Caco-2 (cell line): ENCODE results near the gene CNPY2. TPM values are rescaled to one million over a fixed set of nuclear protein-coding genes. Genes with fewer than 3 reads are reported as not detected.

ENCODE experiments used
- BruUV-seq: library from RNA; stranded (reverse); fragments of 400-500 nt; replicated peaks from 2 replicates; lab custom pipeline; 2021; lab: Mats Ljungman, UMichigan
- CTCF ChIA-PET: fragments of 300-600 bp; sonication (Branson Sonifier 250); formaldehyde crosslinking; loops from one replicate; lab custom pipeline; 2022; ENCODE audit warnings: antibody characterized with exemption; lab: Charles Lee
- POLR2A ChIA-PET: fragments of 300-600 bp; sonication (Branson Sonifier 250); formaldehyde crosslinking; loops from one replicate; lab custom pipeline; 2022; ENCODE audit warnings: antibody characterized with exemption; lab: Charles Lee
- DNase-seq, 2 experiments: peaks; one replicate each; pipeline versions ENCODE4 v3.0.0 to v3.0.0-alpha.2; 2020 to 2022
- H3K27me3 ChIP-seq: replicated peaks from 2 replicates; pipeline ENCODE4 v1.6.0; 2011; ENCODE audit warnings: low read length; ENCODE audit not compliant: control insufficient read depth, insufficient read depth
- H3K36me3 ChIP-seq: 2 replicates; pipeline ENCODE4 v1.5.1; 2011; ENCODE audit warnings: low read length; ENCODE audit not compliant: control insufficient read depth, insufficient read depth
- H3K4me1 ChIP-seq: fragments of 250-450 bp; sonication (Bioruptor Pico); 2 replicates; pipeline ENCODE4 v1.5.1; 2020; ENCODE audit warnings: mild to moderate bottlenecking
- H3K4me3 ChIP-seq: 2 replicates; pipeline ENCODE4 v1.5.1; 2011; ENCODE audit warnings: low read depth, mild to moderate bottlenecking, control low read depth, low read length
- H3K9me3 ChIP-seq: fragments of 250-450 bp; sonication (Bioruptor Pico); 2 replicates; pipeline ENCODE4 v1.5.1; 2020; ENCODE audit warnings: mild to moderate bottlenecking, moderate library complexity
- H3K27ac Mint-ChIP-seq: one replicate; pipeline ENCODE4 v1.8.0; 2022; ENCODE audit warnings: mixed read lengths; ENCODE audit not compliant: unreplicated experiment
- H3K27me3 Mint-ChIP-seq: one replicate; pipeline ENCODE4 v1.8.0; 2022; ENCODE audit warnings: mixed read lengths; ENCODE audit not compliant: insufficient read depth, unreplicated experiment
- H3K36me3 Mint-ChIP-seq: one replicate; pipeline ENCODE4 v1.8.0; 2022; ENCODE audit warnings: mild to moderate bottlenecking, mixed read lengths; ENCODE audit not compliant: insufficient read depth, unreplicated experiment
- H3K4me1 Mint-ChIP-seq: one replicate; pipeline ENCODE4 v1.8.0; 2022; ENCODE audit warnings: low read depth, mixed read lengths; ENCODE audit not compliant: unreplicated experiment
- H3K4me3 Mint-ChIP-seq: one replicate; pipeline ENCODE4 v1.8.0; 2022; ENCODE audit warnings: mild to moderate bottlenecking, moderate library complexity, mixed read lengths; ENCODE audit not compliant: unreplicated experiment
- H3K9me3 Mint-ChIP-seq: one replicate; pipeline ENCODE4 v1.8.0; 2022; ENCODE audit warnings: mixed read lengths; ENCODE audit not compliant: unreplicated experiment
- CTCF ChIP-seq, 2 experiments: fragments of 200-600 bp in 1 of 2; IDR thresholded peaks; 1 replicate in 1 of 2; 2 replicates in 1 of 2; pipeline versions ENCODE4 v1.5.1 to v1.8.0; 2011 to 2022; ENCODE audit warnings: antibody characterized with exemption in 1 of 2, control low read depth in 1 of 2, inconsistent platforms in 1 of 2, low read depth in 1 of 2, low read length in 1 of 2, mild to moderate bottlenecking in 1 of 2, moderate library complexity in 1 of 2; ENCODE audit not compliant: insufficient read depth in 1 of 2, severe bottlenecking in 1 of 2, unreplicated experiment in 1 of 2
- intact Hi-C: fragments of 100-400 bp; cut with micrococcal nuclease; formaldehyde crosslinking; loops from one replicate; pipeline ENCODE4 v1.10.0; 2022; ENCODE audit not compliant: unreplicated experiment
- total RNA-seq: library from RNA; stranded (reverse); gene quantifications from 2 replicates; pipeline ENCODE4 v1.2.3, GENCODE V29; 2022

Gene CNPY2
- total RNA-seq, 1 experiment from 2014 or later, result 204 TPM

GRCh38 chr12:56296295-56296694 is 19.5 kb downstream of the CNPY2 start:
- Histone ChIP-seq H3K4me3 (no peak overlapping the region), H3K4me1 (peaks cover 23% of the 10 kb centered on the region), H3K36me3 (no peaks in the 10 kb centered on the region), H3K9me3 (no peaks in the 10 kb centered on the region), H3K27me3 (no peaks in the 10 kb centered on the region)
- Mint-ChIP-seq H3K9me3 (no peaks in the 10 kb centered on the region), H3K27ac (no peak overlapping the region), H3K27me3 (no peaks in the 10 kb centered on the region), H3K36me3 (peaks cover 63% of the 10 kb centered on the region), H3K4me3 (no peak overlapping the region), H3K4me1 (peaks cover 14% of the 10 kb centered on the region)
- no peak for DNase-seq
- intact Hi-C loops, result no loop called here
- no TSS peak for BruUV-seq
- no peak for TF ChIP-seq CTCF (IDR thresholded peaks at IDR 0.05; ENCODE audit: insufficient read depth in 1 of 2, low read depth in 1 of 2, low read length in 1 of 2, severe bottlenecking in 1 of 2, unreplicated experiment in 1 of 2)
- CTCF ChIA-PET, result no interaction called here
- POLR2A ChIA-PET, result no interaction called here

- no peak overlapping the region for H3K27ac Mint-ChIP-seq
- H3K4me1 ChIP-seq, result peaks cover 21% of the 10 kb centered on the region
- ChIA-PET CTCF (no interaction called here), POLR2A (no interaction called here)
- H3K36me3 Mint-ChIP-seq, result peaks cover 62% of the 10 kb centered on the region
- H3K27me3 ChIP-seq, result no peaks in the 10 kb centered on the region
- intact Hi-C loops, result no loop called here
- no peak for DNase-seq
- TF ChIP-seq CTCF (IDR thresholded peaks at IDR 0.05; ENCODE audit: insufficient read depth in 1 of 2, low read depth in 1 of 2, low read length in 1 of 2, severe bottlenecking in 1 of 2, unreplicated experiment in 1 of 2), result no peak
- H3K4me3 Mint-ChIP-seq, result no peak overlapping the region
- H3K4me3 ChIP-seq, result no peak overlapping the region
- no peaks in the 10 kb centered on the region for H3K9me3 ChIP-seq
- no peaks in the 10 kb centered on the region for H3K27me3 Mint-ChIP-seq
- no peaks in the 10 kb centered on the region for H3K9me3 Mint-ChIP-seq
- H3K36me3 ChIP-seq, result no peaks in the 10 kb centered on the region
- BruUV-seq, result no TSS peak
- H3K4me1 Mint-ChIP-seq, result peaks cover 18% of the 10 kb centered on the region
These were observed 22.0 kb downstream of the CNPY2 start for GRCh38 chr12:56293795-56294194.

GRCh38 chr12:56288705-56289387 is 26.9 kb downstream of the CNPY2 start:
- Histone ChIP-seq H3K36me3 (no peaks in the 10 kb centered on the region), H3K9me3 (no peaks in the 10 kb centered on the region), H3K4me1 (peaks cover 39% of the 10 kb centered on the region), H3K4me3 (no peak overlapping the region), H3K27me3 (no peaks in the 10 kb centered on the region)
- no peak for TF ChIP-seq CTCF (IDR thresholded peaks at IDR 0.05; ENCODE audit: insufficient read depth in 1 of 2, low read depth in 1 of 2, low read length in 1 of 2, severe bottlenecking in 1 of 2, unreplicated experiment in 1 of 2)
- ChIA-PET CTCF (no interaction called here), POLR2A (no interaction called here)
- BruUV-seq, result no TSS peak
- H3K4me1 Mint-ChIP-seq, result peaks cover 28% of the 10 kb centered on the region
- intact Hi-C loops, result no loop called here
- H3K27me3 Mint-ChIP-seq, result no peaks in the 10 kb centered on the region
- no peaks in the 10 kb centered on the region for H3K9me3 Mint-ChIP-seq
- no peak overlapping the region for H3K4me3 Mint-ChIP-seq
- DNase-seq, result no peak
- H3K27ac Mint-ChIP-seq, result no peak overlapping the region
- H3K36me3 Mint-ChIP-seq, result peaks cover 57% of the 10 kb centered on the region
